GM18873 (cell line): Measurements from ENCODE around the gene CCDC85C.
A peak's percentile ranks its signal among the peaks of the same experiment; 100 is the strongest.

Experiments used
- ATAC-seq: cut with Tn5 transposase; IDR thresholded peaks from one replicate; pipeline ENCODE4 v1.9.1; 2021; ENCODE audit warnings: mild to moderate bottlenecking, moderate library complexity, moderate number of reproducible peaks; ENCODE audit not compliant: unreplicated experiment, low FRiP score

CCDC85C gene

GRCh38 chr14:99527427-99528076, 76.5 kb downstream of the CCDC85C start:
- ATAC-seq: no peak

GRCh38 chr14:99527026-99527425, 77.0 kb downstream of the CCDC85C start:
- no peak for ATAC-seq

DNA sequence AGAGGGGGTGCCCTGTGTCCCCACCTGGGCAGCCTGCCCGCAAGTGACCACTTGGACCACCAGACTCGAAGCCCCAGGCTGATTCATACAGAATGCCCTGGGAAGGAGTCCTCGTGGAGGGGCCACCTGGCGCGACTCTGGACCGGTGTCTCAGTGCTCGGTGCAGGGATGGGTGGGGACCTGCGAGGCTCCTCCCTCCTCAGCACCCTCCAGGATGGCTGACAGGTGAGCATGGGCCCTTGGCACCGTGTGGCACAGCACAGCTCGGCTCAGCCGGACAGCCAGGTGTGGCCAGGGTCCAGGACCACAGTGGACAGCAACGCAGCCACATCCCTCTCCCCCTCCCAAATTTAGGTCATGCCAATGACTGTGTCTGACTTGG, 78.3 kb downstream of the CCDC85C start:
- ATAC-seq: no peak

GRCh38 chr14:99524804-99525698, 79.0 kb downstream of the CCDC85C start:
- ATAC-seq: no peak

GRCh38 chr14:99524091-99524661, 79.8 kb downstream of the CCDC85C start:
- no peak for ATAC-seq

DNA sequence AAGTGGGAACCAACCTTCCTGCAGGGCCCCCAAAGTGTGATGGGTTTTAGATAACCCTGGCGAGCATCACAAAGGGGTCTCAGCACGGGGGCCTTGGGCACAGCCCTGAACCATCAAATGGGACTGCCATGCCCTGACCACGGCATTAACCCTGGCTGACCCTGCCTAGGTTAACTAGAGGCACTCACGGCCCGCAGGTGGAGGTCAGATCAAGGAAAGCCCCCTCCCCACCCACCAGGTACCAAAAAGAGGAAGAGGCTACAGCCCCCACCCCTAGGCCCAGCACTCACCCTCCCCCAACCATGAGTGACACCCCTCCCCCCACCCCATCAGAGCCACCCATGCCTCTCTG, 80.3 kb downstream of the CCDC85C start:
- no peak for ATAC-seq

- no peak for ATAC-seq
Observed at GRCh38 chr14:99522934-99523703, 80.9 kb downstream of the CCDC85C start.

- ATAC-seq: no peak
Observed at GRCh38 chr14:99522457-99522891, 81.5 kb downstream of the CCDC85C start.

GRCh38 chr14:99522025-99522401, 82.0 kb downstream of the CCDC85C start:
- ATAC-seq: no peak

GRCh38 chr14:99521176-99522024, 82.6 kb downstream of the CCDC85C start:
- no peak for ATAC-seq

- no peak for ATAC-seq
Observed at GRCh38 chr14:99520571-99521081, 83.4 kb downstream of the CCDC85C start.

GRCh38 chr14:99519931-99520421, 84.0 kb downstream of the CCDC85C start:
- ATAC-seq: no peak

GRCh38 chr14:99519347-99519881, 84.6 kb downstream of the CCDC85C start:
- ATAC-seq: no peak

- peak; percentile 54 for ATAC-seq
Observed at GRCh38 chr14:99518441-99519346, 85.3 kb downstream of the CCDC85C start.

- no peak for ATAC-seq
Observed at GRCh38 chr14:99517643-99518381, 86.2 kb downstream of the CCDC85C start.

- no peak for ATAC-seq
Observed at GRCh38 chr14:99516871-99517642, 87.0 kb downstream of the CCDC85C start.
